B cell (primary cell): ENCODE data around the gene NPRL2. TPM values are rescaled to one million over a fixed set of nuclear protein-coding genes. Genes with fewer than 3 reads are reported as not detected.

ENCODE experiments used
- ATAC-seq: fragments of 200-7000 bp; cut with Tn5 transposase; one replicate; pipeline ENCODE4 v1.10.0; 2021; ENCODE audit warnings: low read depth, mild to moderate bottlenecking, moderate number of reproducible peaks, moderate library complexity
- CTCF ChIA-PET: fragments of 350-600 bp; sonication (Branson Sonifier 250); formaldehyde crosslinking; loops from one replicate; lab custom pipeline; 2021; ENCODE audit warnings: antibody characterized with exemption, inconsistent platforms; lab: Charles Lee
- POLR2A ChIA-PET: fragments of 350-600 bp; sonication (Branson Sonifier 250); formaldehyde crosslinking; loops from one replicate; lab custom pipeline; 2021; ENCODE audit warnings: antibody characterized with exemption; lab: Charles Lee
- DNase-seq: peaks from one replicate; pipeline ENCODE4 v3.0.0; 2013
- H2AFZ ChIP-seq: 2 replicates; pipeline ENCODE4 v1.6.1; 2012; ENCODE audit warnings: mild to moderate bottlenecking, low read depth, low read length; ENCODE audit not compliant: insufficient read depth, poor library complexity, severe bottlenecking
- H3K27ac ChIP-seq, 2 donors: 1 replicate in 1 of 2; 2 replicates in 1 of 2; pipeline ENCODE4 v1.5.1; 2012 to 2013; ENCODE audit warnings: low read length in 2 of 2, mild to moderate bottlenecking in 2 of 2, moderate library complexity in 1 of 2
- H3K27me3 ChIP-seq, 4 experiments: fragments of 200-600 bp in 1 of 4; sonication (generic) in 1 of 4; replicated peaks in 1 of 4; 1 replicate in 2 of 4; 2 replicates in 2 of 4; pipeline versions ENCODE4 v1.6.1 to v1.7.0; 2013 to 2016; ENCODE audit warnings: low read length in 3 of 4, mild to moderate bottlenecking in 2 of 4, mixed read lengths in 1 of 4, moderate library complexity in 1 of 4; ENCODE audit not compliant: insufficient read depth in 4 of 4, control insufficient read depth in 3 of 4; ENCODE audit errors: control extremely low read depth in 1 of 4
- H3K36me3 ChIP-seq, 2 experiments: replicated peaks in 1 of 2; 1 replicate in 1 of 2; 2 replicates in 1 of 2; pipeline versions ENCODE4 v1.6.1 to v1.7.1; 2013; ENCODE audit warnings: low read length in 1 of 2; ENCODE audit not compliant: insufficient read depth in 2 of 2, control insufficient read depth in 1 of 2; ENCODE audit errors: control extremely low read depth in 1 of 2, extremely low read depth in 1 of 2
- H3K4me1 ChIP-seq, 2 donors: fragments of 200-600 bp in 1 of 2; sonication (generic) in 1 of 2; 1 replicate in 1 of 2; 2 replicates in 1 of 2; pipeline versions ENCODE4 v1.5.1 to v1.6.1; 2013 to 2017; ENCODE audit warnings: low read length in 2 of 2; ENCODE audit not compliant: control insufficient read depth in 2 of 2, insufficient read depth in 2 of 2
- H3K4me2 ChIP-seq: replicated peaks from 2 replicates; pipeline ENCODE3; 2012; ENCODE audit warnings: mild to moderate bottlenecking, low read depth, low read length; ENCODE audit not compliant: poor library complexity, severe bottlenecking
- H3K4me3 ChIP-seq, 5 experiments: fragments of 200-600 bp in 1 of 5; sonication (generic) in 1 of 5; 1 replicate in 3 of 5; 2 replicates in 2 of 5; pipeline versions ENCODE4 v1.5.1 to v1.7.0; 2011 to 2016; ENCODE audit warnings: low read length in 4 of 5, mild to moderate bottlenecking in 4 of 5, low read depth in 2 of 5, control low read depth in 1 of 5, moderate library complexity in 1 of 5; ENCODE audit not compliant: insufficient read depth in 1 of 5; ENCODE audit errors: control extremely low read depth in 1 of 5, extremely low read depth in 1 of 5
- H3K79me2 ChIP-seq: fragments of 200-600 bp; sonication (generic); one replicate; pipeline ENCODE4 v1.6.0; 2016; ENCODE audit warnings: low read length; ENCODE audit not compliant: control insufficient read depth, insufficient read depth
- H3K9ac ChIP-seq: fragments of 200-600 bp; sonication (generic); 2 replicates; pipeline ENCODE4 v1.6.1; 2017; ENCODE audit warnings: mild to moderate bottlenecking, low read length, moderate library complexity
- H3K9me3 ChIP-seq, 3 donors: one replicate each; pipeline versions ENCODE4 v1.6.1 to v1.7.1; 2013; ENCODE audit warnings: low read length in 2 of 3; ENCODE audit not compliant: control insufficient read depth in 2 of 3, insufficient read depth in 1 of 3; ENCODE audit errors: control extremely low read depth in 1 of 3
- H4K20me1 ChIP-seq: 2 replicates; pipeline ENCODE4 v1.6.0; 2012; ENCODE audit warnings: mild to moderate bottlenecking, low read length; ENCODE audit not compliant: insufficient read depth, control insufficient read depth, poor library complexity, severe bottlenecking
- H3K27ac Mint-ChIP-seq: one replicate; pipeline ENCODE4 v1.8.0; 2021; ENCODE audit warnings: mixed read lengths
- H3K27me3 Mint-ChIP-seq: one replicate; pipeline ENCODE4 v1.8.0; 2021; ENCODE audit warnings: mixed read lengths
- H3K4me1 Mint-ChIP-seq: one replicate; pipeline ENCODE4 v1.8.0; 2021; ENCODE audit warnings: mixed read lengths
- H3K4me3 Mint-ChIP-seq: one replicate; pipeline ENCODE4 v1.8.0; 2021; ENCODE audit warnings: mixed read lengths
- H3K9me3 Mint-ChIP-seq: one replicate; pipeline ENCODE4 v1.8.0; 2022; ENCODE audit warnings: mixed read lengths; ENCODE audit not compliant: insufficient read depth
- CTCF ChIP-seq: fragments of 200-600 bp; IDR thresholded peaks from one replicate; pipeline ENCODE4 v1.8.0; 2022; ENCODE audit warnings: antibody characterized with exemption, mild to moderate bottlenecking
- EZH2 ChIP-seq: IDR thresholded peaks from 2 replicates; pipeline ENCODE4 v1.6.1; 2012; ENCODE audit warnings: borderline replicate concordance, low read depth, mild to moderate bottlenecking, moderate library complexity, low read length; ENCODE audit not compliant: insufficient read depth, poor library complexity, severe bottlenecking
- WGBS: methylation state at CpG from one replicate; pipeline ENCODE4 v1.1.5; 2013; ENCODE audit warnings: missing lambda C conversion rate; ENCODE audit not compliant: insufficient coverage; 5-methylcytosine and 5-hydroxymethylcytosine counted together
- intact Hi-C: fragments of 100-400 bp; cut with micrococcal nuclease; formaldehyde crosslinking; loops from one replicate; pipeline ENCODE4 v1.10.0; 2022
- polyA plus RNA-seq: library from polyadenylated mRNA; depleted of rRNA; stranded (reverse); fragments of >200 nt; gene quantifications from 2 replicates; pipeline ENCODE4 v1.2.3, GENCODE V29; 2012
- total RNA-seq, 2 donors: library from RNA; stranded (reverse); fragments of 120-200 nt in 1 of 2; gene quantifications; 1 replicate in 1 of 2; 2 replicates in 1 of 2; pipeline versions ENCODE4 v1.2.3 to v1.2.4, GENCODE V29; 2013 to 2022

The NPRL2 gene
- total and polyA plus RNA-seq, 2 donors (not counting 1 experiment from before 2014, with no cell fraction given) = 31.3 to 64.6 TPM

DNA sequence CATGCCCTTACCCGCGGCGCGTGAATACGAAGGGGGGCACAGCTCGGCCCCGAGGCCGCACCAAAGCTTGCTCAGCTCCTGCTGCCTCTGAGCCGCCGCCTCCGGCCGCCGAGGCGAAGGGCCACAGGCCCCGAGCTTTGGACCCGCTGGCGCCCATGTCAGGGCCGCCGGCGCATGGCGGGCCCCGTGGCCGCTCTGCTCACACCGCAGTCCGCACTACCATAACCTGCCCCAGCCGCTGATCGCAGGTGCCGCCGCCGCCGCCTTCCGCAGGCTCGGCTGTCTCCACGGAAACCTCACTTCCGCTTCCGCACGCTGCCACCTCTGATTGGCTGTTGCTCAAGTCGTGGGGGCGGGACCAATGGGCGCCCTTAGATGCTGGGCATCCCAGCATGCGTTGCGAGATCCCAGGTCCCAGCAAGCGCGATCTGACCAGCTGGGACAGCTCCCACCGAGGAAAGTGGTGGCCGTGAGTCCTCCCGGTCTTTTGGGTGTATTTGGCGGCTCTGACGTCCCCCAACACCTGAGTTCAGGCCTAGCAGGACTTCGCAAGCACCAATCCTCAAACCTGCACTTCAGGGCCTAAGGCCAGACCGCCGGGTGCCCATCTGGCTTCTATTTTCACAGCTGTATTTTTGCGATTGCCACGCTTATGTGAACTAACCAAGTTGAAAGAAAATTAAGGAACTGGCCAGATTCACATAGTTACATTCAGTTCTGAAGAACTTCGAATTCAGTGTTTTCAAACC, 22.5 kb downstream of the NPRL2 start, which contains the start of gene TUSC2:
Gene TUSC2 (minus strand): TSS at position 281 of the 749 bp plus-strand sequence. CDS start 124 bp downstream, at position 157.
- DNase-seq = peak; percentile 97
- H2AFZ ChIP-seq = peak within 1 kb of the TSS; percentile 75
- H3K4me1 ChIP-seq = peaks cover 14 to 24% of the 10 kb centered on the region in 2 donors
- Mint-ChIP-seq H3K9me3 (no peaks in the 10 kb centered on the region), H3K27me3 (no peaks in the 10 kb centered on the region), H3K4me1 (peaks cover 25% of the 10 kb centered on the region), H3K4me3 (peak within 1 kb of the TSS; percentile 95), H3K27ac (peak within 1 kb of the TSS; percentile 91)
- H3K4me2 ChIP-seq = peak within 1 kb of the TSS; percentile 99
- peak; percentile 94 for ATAC-seq
- WGBS = 2% methylated on average over 55 of the region's 55 CpGs
- peaks cover 35% of the 10 kb centered on the region for H4K20me1 ChIP-seq
- POLR2A ChIA-PET = interaction anchor here (0.6 to 2.9 kb wide), 8 partner anchors 9 to 1666 kb away, joined by 3 to 27 read pairs (median 6); partner anchors contain the start of genes CYB561D2, HYAL3, IFRD2 and NAA80
- no peak for TF ChIP-seq EZH2
- TF ChIP-seq CTCF = no peak
- H3K36me3 ChIP-seq = peaks cover 0 to 55% of the 10 kb centered on the region in 2 experiments
- CTCF ChIA-PET = interaction anchor here (0.5 to 3.4 kb wide), 10 partner anchors 9 to 510 kb away, joined by 3 to 20 read pairs (median 4); partner anchors contain the start of genes CYB561D2, HYAL3, NAA80 and NPRL2
- H3K4me3 ChIP-seq = peak within 1 kb of the TSS; percentile 39 to 98 (median 87)
- peaks cover 41% of the 10 kb centered on the region for H3K79me2 ChIP-seq
- intact Hi-C loops = loop anchor here (1.0 kb wide), 5 partner anchors 9 to 101 kb away; partner anchors contain the start of genes CYB561D2, HYAL3, NAA80 and NPRL2
- H3K27me3 ChIP-seq = no peaks in the 10 kb centered on the region
- peak within 1 kb of the TSS; percentile 66 to 90 for H3K27ac ChIP-seq
- peak within 1 kb of the TSS; percentile 87 for H3K9ac ChIP-seq
- no peaks in the 10 kb centered on the region for H3K9me3 ChIP-seq
